Colon (tissue), 2 donors: ENCODE measurements around the gene TEX12.
"Not testable (repeated sequence)": the region's sequence is repeated elsewhere in the genome, so short reads cannot be mapped to it uniquely, and the experiment has no call there.

ENCODE experiments used
- FAIRE-seq: peaks from 2 replicates; lab custom pipeline; 2012; peaks lifted over from hg19 to GRCh38; lab: Jason Lieb, UNC
- donor health status: control.
- donor health status: control.

Gene TEX12

GRCh38 chr11:112163875-112164685 is 3.1 kb upstream of the TEX12 start, which contains the start of gene IL18:
TSS of gene IL18 (minus strand) at chr11:112164094. CDS start at chr11:112155053, 9,041 bp downstream.
- FAIRE-seq, result no peak

GRCh38 chr11:112165049-112165448 is 2.1 kb upstream of the TEX12 start:
- FAIRE-seq, result no peak

- FAIRE-seq, result peak; percentile 36
Observed at GRCh38 chr11:112166562-112166961, 610 bp upstream of the TEX12 start.

- FAIRE-seq, result peak; percentile 69
Observed at GRCh38 chr11:112172362-112172994, 5.3 kb downstream of the TEX12 start.

GRCh38 chr11:112173152-112173551 is 6.0 kb downstream of the TEX12 start:
- FAIRE-seq, result no peak

GRCh38 chr11:112174789-112175598 is 7.8 kb downstream of the TEX12 start, which contains the start of gene BCO2:
TSS of gene BCO2 (plus strand) at chr11:112175512. CDS start at chr11:112175602, 90 bp downstream.
- FAIRE-seq, result peak; percentile 31

GRCh38 chr11:112175599-112175952 is 8.4 kb downstream of the TEX12 start:
- FAIRE-seq, result no peak

- FAIRE-seq, result no peak
Observed at GRCh38 chr11:112176077-112176476, 8.9 kb downstream of the TEX12 start.

GRCh38 chr11:112177589-112177988 is 10.4 kb downstream of the TEX12 start:
- FAIRE-seq, result no peak

GRCh38 chr11:112178428-112178827 is 11.3 kb downstream of the TEX12 start:
- FAIRE-seq, result no peak

GRCh38 chr11:112178936-112179335 is 11.8 kb downstream of the TEX12 start:
- no peak for FAIRE-seq

- no peak for FAIRE-seq
Observed at GRCh38 chr11:112179601-112180000, 12.4 kb downstream of the TEX12 start.

GRCh38 chr11:112182867-112183266 is 15.7 kb downstream of the TEX12 start:
- no peak for FAIRE-seq

- FAIRE-seq, result no peak
Observed at GRCh38 chr11:112185883-112186282, 18.7 kb downstream of the TEX12 start.

- no peak for FAIRE-seq
Observed at GRCh38 chr11:112186304-112186703, 19.1 kb downstream of the TEX12 start.

GRCh38 chr11:112195113-112195512 is 27.9 kb downstream of the TEX12 start:
- FAIRE-seq, result not testable (repeated sequence)

- FAIRE-seq, result no peak
Observed at GRCh38 chr11:112195951-112196351, 28.8 kb downstream of the TEX12 start.

GRCh38 chr11:112196519-112197087 is 29.4 kb downstream of the TEX12 start:
- FAIRE-seq, result no peak

- not testable (repeated sequence) for FAIRE-seq
Observed at GRCh38 chr11:112199101-112199500, 31.9 kb downstream of the TEX12 start.

- no peak for FAIRE-seq
Observed at GRCh38 chr11:112200252-112200651, 33.1 kb downstream of the TEX12 start.

GRCh38 chr11:112206071-112206470 is 38.9 kb downstream of the TEX12 start:
- FAIRE-seq, result no peak

- FAIRE-seq, result no peak
Observed at GRCh38 chr11:112210890-112211289, 43.7 kb downstream of the TEX12 start.
